ENCODE results near the gene ASIC4.

DNA sequence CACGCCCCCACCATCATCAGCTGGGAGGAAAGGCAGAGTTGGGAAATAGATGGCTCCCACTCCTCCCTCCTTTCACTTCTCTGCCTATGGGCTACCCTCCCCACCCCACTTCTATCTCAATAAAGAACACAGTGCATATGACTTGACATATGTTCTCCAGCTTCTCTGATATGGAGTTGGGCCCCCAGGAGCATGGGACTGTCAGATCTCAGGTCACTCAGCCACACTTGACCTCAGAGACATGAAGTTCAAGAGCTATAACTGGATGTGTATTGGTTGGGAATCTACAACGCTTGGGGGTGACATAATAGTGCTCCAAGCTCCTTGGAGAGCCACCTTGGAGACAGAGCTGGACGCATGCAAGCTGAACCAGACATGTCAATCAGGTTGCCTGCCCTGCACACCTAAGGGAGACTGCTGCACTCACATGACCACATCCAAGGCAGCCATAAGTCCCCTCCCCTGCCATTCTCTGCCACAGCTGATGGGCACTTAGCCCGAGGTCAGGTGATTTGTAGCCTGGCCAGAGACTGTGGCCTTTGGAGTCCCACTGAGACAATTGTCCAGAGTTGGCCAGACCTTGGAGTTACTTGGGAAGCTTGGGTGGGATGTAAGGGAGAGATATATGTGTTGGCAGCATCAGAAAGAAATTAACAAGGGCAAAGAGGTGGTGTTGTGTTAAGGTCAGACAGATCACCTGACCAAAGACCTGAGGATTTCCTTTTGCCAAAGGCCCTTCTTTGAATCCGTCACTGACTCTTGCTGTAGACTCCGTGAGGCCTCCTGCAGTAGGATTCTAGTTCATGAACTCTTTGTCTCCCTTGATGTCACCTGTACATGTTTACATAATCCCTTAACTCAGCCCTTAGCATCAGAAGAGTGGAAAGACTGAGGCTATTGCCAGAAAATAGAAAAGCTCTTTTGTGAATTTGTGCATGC lies 61.6 kb downstream of the ASIC4 start:
- TF ChIP-seq POLR2A (IDR thresholded peaks at IDR 0.05; ENCODE audit: low read depth), result no peak
- TF ChIP-seq POLR2AphosphoS5 (IDR thresholded peaks at IDR 0.05), result no peak

Measured in esophagus muscularis mucosa (tissue), 2 donors.